GM12873 (cell line): ENCODE measurements around the gene DOCK2.

ENCODE experiments used
- CTCF ChIP-seq: IDR thresholded peaks from 2 replicates; pipeline ENCODE4 v1.5.1; 2012; ENCODE audit warnings: low read depth, mild to moderate bottlenecking, moderate library complexity, low read length, control low read depth; ENCODE audit not compliant: insufficient read depth; ENCODE audit errors: missing control alignments

Gene DOCK2

DNA sequence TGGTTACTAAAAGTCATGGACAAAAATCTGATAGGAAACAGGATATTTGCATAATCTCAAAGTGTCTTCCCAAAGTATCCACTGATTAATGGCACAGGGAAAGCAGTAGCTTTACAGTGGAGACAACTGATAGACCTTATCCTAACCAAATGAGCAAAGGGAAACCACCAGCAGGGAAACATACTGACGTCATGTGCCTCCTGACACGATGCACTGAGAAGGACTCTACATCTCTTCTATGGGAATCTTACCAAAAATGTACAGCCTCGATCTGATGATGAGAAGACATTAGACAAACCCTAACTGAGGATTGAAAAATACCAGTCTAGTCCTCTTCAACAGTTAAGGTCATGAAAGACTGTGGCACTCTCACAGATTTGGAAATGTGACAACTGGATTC is 177.0 kb downstream of the DOCK2 start:
- no peak for TF ChIP-seq CTCF

GRCh38 chr5:169814522-169814921 is 177.4 kb downstream of the DOCK2 start:
- TF ChIP-seq CTCF = no peak

DNA sequence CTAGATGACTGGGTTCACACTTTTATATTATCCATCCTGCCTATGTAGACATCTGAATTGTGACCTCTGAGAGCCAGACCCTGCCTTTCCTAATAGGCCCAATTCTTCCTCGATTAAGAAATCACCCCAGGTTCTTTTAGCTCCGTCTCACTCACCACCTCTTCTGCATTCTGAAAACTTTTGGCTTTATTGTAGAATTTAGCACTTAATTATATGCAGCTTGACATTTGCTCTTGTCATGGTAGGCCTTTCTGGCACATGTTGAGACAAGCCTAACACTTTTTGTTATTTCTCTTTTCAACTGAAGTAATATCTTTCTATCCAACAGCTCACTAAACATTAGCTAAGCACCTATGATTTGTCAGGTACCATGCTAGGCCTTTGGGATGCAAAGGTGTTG is 180.0 kb downstream of the DOCK2 start:
- TF ChIP-seq CTCF = no peak

DNA sequence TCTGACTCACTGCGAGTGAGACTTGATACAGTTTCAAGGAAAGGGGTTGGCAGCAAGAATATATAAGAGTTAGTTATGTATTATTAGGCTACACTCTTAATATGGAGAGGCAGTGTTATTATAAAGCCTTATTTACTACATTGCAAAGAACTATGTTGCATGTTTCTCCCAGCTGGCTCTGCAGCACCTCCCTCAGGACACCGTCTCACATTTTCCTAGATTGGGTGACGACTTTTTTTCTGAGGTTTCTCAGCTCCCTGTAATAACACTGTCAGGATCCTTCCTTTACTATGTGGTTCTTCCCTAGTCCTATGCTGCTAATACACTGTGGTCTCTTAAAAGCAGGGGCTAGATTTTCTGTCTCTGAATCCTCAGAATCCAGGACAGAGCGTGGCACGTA is 189.5 kb downstream of the DOCK2 start:
- peak; percentile 19 for TF ChIP-seq CTCF

- no peak for TF ChIP-seq CTCF
Measured at GRCh38 chr5:169827769-169828168, 190.7 kb downstream of the DOCK2 start.

DNA sequence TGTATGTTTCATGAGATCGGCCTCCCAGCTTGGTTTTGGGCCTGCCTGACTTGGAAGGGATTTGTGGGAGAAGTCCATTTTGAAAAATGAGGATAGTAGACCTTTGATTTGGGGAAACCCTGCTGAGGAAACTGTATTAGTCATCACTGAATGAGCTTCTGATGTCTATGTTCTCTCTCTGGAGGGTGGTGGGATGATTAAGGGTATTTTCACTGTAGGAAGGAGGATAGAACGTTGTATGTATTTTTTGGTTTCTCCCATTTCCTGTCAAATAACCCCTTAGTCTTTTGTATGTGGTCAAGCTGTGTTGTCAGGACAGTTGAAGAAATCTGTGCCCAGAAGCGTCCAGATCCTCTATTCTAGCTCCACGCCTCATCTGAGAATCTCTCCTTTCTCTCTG is 191.3 kb downstream of the DOCK2 start:
- no peak for TF ChIP-seq CTCF

DNA sequence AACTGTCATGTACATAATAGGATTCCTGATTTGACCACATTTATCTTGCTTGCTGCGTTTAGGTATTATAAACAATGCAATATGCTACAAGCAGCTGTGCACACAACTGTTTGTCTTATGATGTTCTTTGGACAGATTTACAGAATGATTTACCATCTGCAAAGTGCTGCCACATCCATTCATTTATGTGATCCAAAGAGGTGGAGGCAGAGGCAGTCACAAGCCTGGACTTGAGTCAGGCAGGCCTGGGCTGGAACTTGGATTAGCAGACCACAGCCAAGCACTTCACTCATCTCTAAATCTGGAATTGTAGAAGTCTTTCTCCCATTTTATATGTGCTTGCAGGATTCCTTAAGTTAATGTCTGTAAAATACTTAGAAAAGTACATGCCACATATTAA is 194.3 kb downstream of the DOCK2 start:
- TF ChIP-seq CTCF = no peak

DNA sequence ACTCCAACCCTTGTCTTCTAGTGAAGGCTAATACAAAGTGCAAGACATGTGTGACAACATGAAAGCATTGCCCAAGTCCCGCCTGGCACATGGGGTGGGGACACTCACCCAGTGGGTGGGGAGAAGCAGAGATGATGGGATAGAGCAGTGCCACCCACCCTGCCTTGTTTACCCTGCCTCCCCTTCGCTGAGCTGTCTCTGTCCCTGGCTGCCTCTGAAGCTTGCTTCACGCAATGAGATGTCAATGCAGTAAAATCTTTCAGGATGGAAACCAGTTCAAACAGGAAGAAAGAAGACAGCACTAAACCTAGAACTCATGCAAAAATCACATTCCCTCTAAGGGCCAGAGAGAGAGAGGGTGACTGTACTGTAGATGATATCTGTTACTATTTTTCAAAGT is 195.2 kb downstream of the DOCK2 start:
- no peak for TF ChIP-seq CTCF
